ENCODE data around the gene PDLIM3.

PDLIM3 gene

DNA sequence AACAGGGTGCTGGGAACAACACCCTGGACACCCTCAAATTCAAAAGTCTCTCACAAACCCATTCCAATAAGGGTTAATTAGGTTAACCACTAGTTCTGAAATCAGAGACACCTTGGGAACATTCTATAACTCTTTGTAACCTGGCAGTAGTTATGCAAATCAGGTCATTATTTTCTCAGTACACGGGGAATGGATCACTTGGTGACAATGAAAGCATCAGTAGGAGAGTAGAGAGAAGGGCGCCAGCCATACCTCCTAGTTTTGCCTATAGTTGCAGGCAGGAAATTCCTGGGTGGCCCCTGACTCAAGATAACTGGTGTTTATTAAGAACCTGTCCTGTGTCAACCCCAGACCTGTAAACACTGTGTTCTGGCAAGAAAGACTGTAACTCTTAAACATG is 66.3 kb downstream of the PDLIM3 start:
- DNase-seq: no peak

GRCh38 chr4:185467991-185468390 is 67.3 kb downstream of the PDLIM3 start:
- DNase-seq: no peak

DNA sequence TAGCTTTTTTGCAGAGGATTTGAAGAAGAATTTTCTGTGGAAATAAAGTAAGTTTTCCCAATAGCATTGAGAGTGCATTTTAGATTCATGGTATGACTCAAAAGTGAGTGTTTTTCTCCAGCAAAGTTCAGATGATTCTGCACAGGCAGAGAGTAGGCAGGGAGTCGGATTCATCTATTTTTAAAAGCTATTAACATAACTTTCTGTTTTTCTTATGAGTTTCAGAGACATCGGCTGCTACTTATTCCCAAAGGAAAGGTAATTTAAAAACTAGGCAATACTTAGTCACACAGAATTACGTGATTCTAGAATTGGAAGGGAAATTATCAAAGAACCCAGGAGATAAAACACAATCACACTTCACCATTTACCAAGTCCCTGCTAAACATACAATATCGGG is 68.2 kb downstream of the PDLIM3 start:
- no peak for DNase-seq

DNA sequence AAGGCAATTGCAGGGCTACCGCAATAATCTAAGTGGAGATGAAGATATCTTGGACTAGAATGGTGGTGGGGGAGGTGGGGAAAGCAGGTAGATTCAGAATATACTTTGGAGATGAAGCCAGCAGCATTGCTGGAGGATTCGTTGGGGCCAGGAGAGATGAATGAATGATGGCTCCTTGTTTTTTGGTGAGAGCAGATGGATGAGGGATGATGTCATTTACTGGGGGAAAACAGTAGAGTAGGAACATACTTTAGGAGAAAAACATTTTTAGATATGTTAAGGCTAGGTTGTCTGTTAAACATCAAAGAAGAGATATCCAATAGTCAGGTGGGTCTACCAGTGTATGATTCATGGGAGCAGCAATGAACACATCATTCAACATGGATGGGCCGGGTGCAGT is 69.6 kb downstream of the PDLIM3 start:
- DNase-seq: no peak

DNA sequence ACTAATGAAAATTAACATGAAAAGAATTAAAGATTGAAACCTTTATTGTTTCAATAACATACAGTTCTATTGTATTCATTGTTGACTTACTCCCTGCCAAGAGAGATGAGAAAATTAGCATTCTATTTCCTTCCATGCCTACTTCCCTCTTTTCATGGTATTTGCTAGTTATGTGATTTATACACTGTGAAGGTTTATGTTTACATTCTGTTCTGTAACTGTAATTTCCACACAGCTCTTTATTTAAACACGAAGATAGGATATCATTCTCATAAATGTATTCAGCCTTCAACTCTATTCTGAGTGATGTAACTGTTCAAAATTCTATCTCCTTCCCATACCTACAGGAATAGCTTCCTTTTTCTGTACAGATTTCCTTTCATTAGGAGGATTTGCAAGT is 70.4 kb downstream of the PDLIM3 start:
- DNase-seq: no peak

GRCh38 chr4:185464183-185464582 is 71.1 kb downstream of the PDLIM3 start:
- no peak for DNase-seq

GRCh38 chr4:185463541-185463940 is 71.8 kb downstream of the PDLIM3 start:
- no peak for DNase-seq

DNA sequence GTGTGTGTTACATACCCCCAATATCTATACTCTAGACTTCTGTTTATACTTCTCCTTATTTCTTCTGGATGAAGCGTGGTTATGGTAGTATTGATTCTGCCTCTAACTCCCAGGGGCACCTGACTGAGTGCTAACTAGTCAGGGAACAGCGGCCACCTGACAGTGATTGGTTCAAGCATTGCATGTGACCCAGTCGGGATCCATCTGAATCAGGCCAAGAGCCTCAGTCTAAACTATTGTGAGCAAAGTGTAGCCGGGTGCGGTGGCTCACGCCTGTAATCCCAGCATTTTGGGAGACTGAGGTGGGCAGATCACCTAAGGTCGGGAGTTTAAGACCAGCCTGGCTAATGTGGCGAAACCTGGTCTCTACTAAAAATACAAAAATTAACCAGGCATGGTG is 73.7 kb downstream of the PDLIM3 start:
- no peak for DNase-seq

GRCh38 chr4:185457136-185457535 is 78.2 kb downstream of the PDLIM3 start:
- no peak for DNase-seq

- no peak for DNase-seq
Observed at GRCh38 chr4:185456131-185456530, 79.2 kb downstream of the PDLIM3 start.

Measured in activated CD8-positive, alpha-beta memory T cell treated with anti-CD3 and anti-CD28 coated beads for 24 hours (primary cell).